22Rv1 (cell line): Measurements from ENCODE around the gene NAA30.

Source experiments
- ZFX ChIP-seq: fragments of 450-650 bp; IDR thresholded peaks from 2 replicates; pipeline ENCODE4 v1.6.1; 2017; ENCODE audit warnings: antibody characterized with exemption, borderline replicate concordance
- TF ChIP-seq, protein P1 (sequence below): fragments of 450-650 bp; IDR thresholded peaks from 2 replicates; pipeline ENCODE4 v1.5.1; 2017; ENCODE audit warnings: mild to moderate bottlenecking

DNA sequence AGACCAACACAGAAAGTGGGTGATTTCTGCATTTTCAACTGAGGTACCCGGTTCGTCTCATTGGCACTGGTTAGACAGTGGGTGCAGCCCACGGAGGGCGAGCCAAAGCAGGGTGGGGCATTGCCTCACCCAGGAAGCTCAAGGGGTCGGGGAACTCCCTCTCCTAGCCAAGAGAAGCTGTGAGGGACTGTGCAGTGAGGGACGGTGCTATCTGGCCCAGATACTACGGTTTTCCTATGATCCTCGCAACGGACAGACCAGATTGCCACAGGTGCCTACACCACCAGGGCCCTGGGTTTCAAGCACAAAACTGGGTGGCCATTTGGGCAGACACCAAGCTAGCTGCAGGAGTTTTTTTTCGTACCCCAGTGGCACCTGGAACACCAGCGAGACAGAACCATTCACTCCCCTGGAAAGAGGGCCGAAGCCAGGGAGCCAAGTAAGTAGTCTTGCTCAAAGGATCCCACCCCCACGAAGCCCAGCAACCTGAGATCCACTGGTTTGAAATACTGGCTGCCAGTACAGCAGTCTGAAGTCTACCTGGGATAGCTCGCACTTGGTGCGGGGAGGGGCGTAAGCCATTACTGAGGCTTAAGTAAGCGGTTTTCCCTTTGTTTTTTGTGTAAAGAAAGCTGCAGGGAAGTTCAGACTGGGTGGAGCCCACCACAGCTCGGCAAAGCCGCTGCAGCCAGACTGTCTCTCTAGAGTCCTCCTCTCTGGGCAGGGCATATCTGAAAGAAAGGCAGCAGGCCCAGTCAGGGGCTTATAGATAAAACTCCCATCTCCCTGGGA, 25.5 kb upstream of the NAA30 start:
- TF ChIP-seq, protein P1, sequence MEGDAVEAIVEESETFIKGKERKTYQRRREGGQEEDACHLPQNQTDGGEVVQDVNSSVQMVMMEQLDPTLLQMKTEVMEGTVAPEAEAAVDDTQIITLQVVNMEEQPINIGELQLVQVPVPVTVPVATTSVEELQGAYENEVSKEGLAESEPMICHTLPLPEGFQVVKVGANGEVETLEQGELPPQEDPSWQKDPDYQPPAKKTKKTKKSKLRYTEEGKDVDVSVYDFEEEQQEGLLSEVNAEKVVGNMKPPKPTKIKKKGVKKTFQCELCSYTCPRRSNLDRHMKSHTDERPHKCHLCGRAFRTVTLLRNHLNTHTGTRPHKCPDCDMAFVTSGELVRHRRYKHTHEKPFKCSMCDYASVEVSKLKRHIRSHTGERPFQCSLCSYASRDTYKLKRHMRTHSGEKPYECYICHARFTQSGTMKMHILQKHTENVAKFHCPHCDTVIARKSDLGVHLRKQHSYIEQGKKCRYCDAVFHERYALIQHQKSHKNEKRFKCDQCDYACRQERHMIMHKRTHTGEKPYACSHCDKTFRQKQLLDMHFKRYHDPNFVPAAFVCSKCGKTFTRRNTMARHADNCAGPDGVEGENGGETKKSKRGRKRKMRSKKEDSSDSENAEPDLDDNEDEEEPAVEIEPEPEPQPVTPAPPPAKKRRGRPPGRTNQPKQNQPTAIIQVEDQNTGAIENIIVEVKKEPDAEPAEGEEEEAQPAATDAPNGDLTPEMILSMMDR: no peak
- TF ChIP-seq ZFX: no peak
